PC-3 (cell line): ENCODE results near the gene PSEN2. TPM values are rescaled to one million over a fixed set of nuclear protein-coding genes. Genes with fewer than 3 reads are reported as not detected.

ENCODE experiments used
- ATAC-seq: fragments of 200-7000 bp; cut with Tn5 transposase; 2 replicates; pipeline ENCODE4 v1.9.1; 2020; ENCODE audit warnings: mild to moderate bottlenecking, moderate library complexity
- BruUV-seq: library from RNA; stranded (reverse); fragments of 400-500 nt; replicated peaks from 2 replicates; lab custom pipeline; 2021; lab: Mats Ljungman, UMichigan
- CTCF ChIA-PET: fragments of 300-600 bp; sonication (Branson Sonifier 250); formaldehyde crosslinking; loops from one replicate; lab custom pipeline; 2022; ENCODE audit warnings: antibody characterized with exemption; lab: Charles Lee
- POLR2A ChIA-PET: fragments of 300-600 bp; sonication (Branson Sonifier 250); formaldehyde crosslinking; loops from one replicate; lab custom pipeline; 2022; ENCODE audit warnings: antibody characterized with exemption; ENCODE audit not compliant: unreplicated experiment; lab: Charles Lee
- DNase-seq: peaks from one replicate; pipeline ENCODE4 v3.0.0-alpha.2; 2015
- H2AFZ ChIP-seq: fragments of 300-600 bp; sonication (generic); 2 replicates; pipeline ENCODE4 v1.6.0; 2016; ENCODE audit warnings: antibody characterized with exemption, low read length
- H3F3A ChIP-seq: fragments of 300-600 bp; sonication (generic); one replicate; pipeline ENCODE4 v1.6.0; 2017; ENCODE audit warnings: antibody characterized with exemption, low read length, control low read depth, mild to moderate bottlenecking; ENCODE audit not compliant: unreplicated experiment
- H3K27ac ChIP-seq: fragments of 300-600 bp; sonication (generic); 2 replicates; pipeline ENCODE4 v1.5.1; 2016; ENCODE audit warnings: mild to moderate bottlenecking, low read length
- H3K27me3 ChIP-seq: fragments of 300-600 bp; sonication (generic); 2 replicates; pipeline ENCODE4 v1.6.1; 2016; ENCODE audit warnings: low read length, mixed read lengths
- H3K36me3 ChIP-seq: fragments of 300-600 bp; sonication (generic); 2 replicates; pipeline ENCODE4 v1.6.1; 2016; ENCODE audit warnings: low read depth, mixed run types, low read length, mixed read lengths
- H3K4me1 ChIP-seq: fragments of 300-600 bp; sonication (generic); 2 replicates; pipeline ENCODE4 v1.5.1; 2016; ENCODE audit warnings: low read length; ENCODE audit not compliant: insufficient read depth
- H3K4me2 ChIP-seq: fragments of 300-600 bp; sonication (generic); 2 replicates; pipeline ENCODE4 v1.6.0; 2016; ENCODE audit warnings: low read length
- H3K4me3 ChIP-seq: fragments of 300-600 bp; sonication (generic); 2 replicates; pipeline ENCODE4 v1.5.1; 2016; ENCODE audit warnings: mild to moderate bottlenecking, low read length, mixed read lengths
- H3K79me2 ChIP-seq: fragments of 300-600 bp; sonication (generic); 2 replicates; pipeline ENCODE4 v1.6.1; 2017; ENCODE audit warnings: low read length, mixed read lengths
- H3K9ac ChIP-seq: fragments of 300-600 bp; sonication (generic); 2 replicates; pipeline ENCODE4 v1.6.0; 2016; ENCODE audit warnings: mild to moderate bottlenecking, low read length
- H3K9me2 ChIP-seq: fragments of 300-600 bp; sonication (generic); replicated peaks from 2 replicates; pipeline ENCODE4 v1.6.1; 2016; ENCODE audit warnings: mixed run types, low read length, mixed read lengths
- H3K9me3 ChIP-seq: fragments of 300-600 bp; sonication (generic); 2 replicates; pipeline ENCODE4 v1.6.1; 2016; ENCODE audit warnings: low read length, mixed read lengths
- H4K20me1 ChIP-seq: fragments of 300-600 bp; sonication (generic); 2 replicates; pipeline ENCODE4 v1.6.1; 2016; ENCODE audit warnings: low read length, mixed read lengths
- CTCF ChIP-seq: fragments of 300-600 bp; sonication (generic); conservative IDR thresholded peaks from 2 replicates; pipeline ENCODE4 v1.5.1; 2017; ENCODE audit warnings: antibody characterized with exemption, low read depth, mild to moderate bottlenecking, low read length
- EZH2 ChIP-seq: fragments of 300-600 bp; sonication (generic); IDR thresholded peaks from one replicate; pipeline ENCODE4 v1.6.1; 2017; ENCODE audit warnings: antibody characterized with exemption, mild to moderate bottlenecking, low read length; ENCODE audit not compliant: unreplicated experiment
- EZH2phosphoT487 ChIP-seq: fragments of 300-600 bp; sonication (generic); IDR thresholded peaks from 2 replicates; pipeline ENCODE4 v1.6.1; 2018; ENCODE audit warnings: mild to moderate bottlenecking, antibody characterized with exemption, low read length, borderline replicate concordance
- intact Hi-C: fragments of 100-400 bp; cut with micrococcal nuclease; formaldehyde crosslinking; loops from 2 replicates; pipeline ENCODE4 v1.9.0; 2023
- total RNA-seq: library from RNA; depleted of rRNA; stranded (reverse); fragments of >200 nt; gene quantifications from 2 replicates; pipeline ENCODE4 v1.2.3, GENCODE V29; 2014

Gene PSEN2
- total RNA-seq, 1 experiment from 2014 or later: 85.3 TPM

- CTCF ChIA-PET: no interaction called here
- Histone ChIP-seq H4K20me1 (no peaks in the 10 kb centered on the region), H3K36me3 (peaks cover 33% of the 10 kb centered on the region; the same call in 1 of the 2 replicates), H3F3A (no peaks in the 10 kb centered on the region), H3K9ac (no peak overlapping the region), H3K4me1 (no peaks in the 10 kb centered on the region), H3K4me3 (no peak overlapping the region), H3K9me3 (no peaks in the 10 kb centered on the region), H3K9me2 (no peaks in the 10 kb centered on the region), H3K27ac (no peak overlapping the region), H2AFZ (no peak overlapping the region), H3K27me3 (no peaks in the 10 kb centered on the region), H3K4me2 (no peak overlapping the region), H3K79me2 (no peaks in the 10 kb centered on the region)
- DNase-seq: no peak
- intact Hi-C loops: no loop called here
- BruUV-seq: no TSS peak
- POLR2A ChIA-PET: no interaction called here
- TF ChIP-seq CTCF (no peak), EZH2phosphoT487 (no peak), EZH2 (no peak)
- ATAC-seq: no peak
Observed at GRCh38 chr1:226898246-226898645, 27.8 kb downstream of the PSEN2 start.

- CTCF ChIA-PET: no interaction called here
- no TSS peak for BruUV-seq
Observed at GRCh38 chr1:226901421-226901820, 31.0 kb downstream of the PSEN2 start.

More at GRCh38 chr1:226901421-226901820, 31.0 kb downstream of the PSEN2 start:
- DNase-seq (no peak), ATAC-seq (no peak)
- peaks cover 14% of the 10 kb centered on the region; the same call in 1 of the 2 replicates for H3K36me3 ChIP-seq
- H4K20me1 ChIP-seq: no peaks in the 10 kb centered on the region
- H3K4me2 ChIP-seq: no peak overlapping the region
- H3K9me2 ChIP-seq: no peaks in the 10 kb centered on the region
- TF ChIP-seq EZH2phosphoT487 (no peak), EZH2 (no peak), CTCF (no peak)
- H3K79me2 ChIP-seq: no peaks in the 10 kb centered on the region
- H3K9me3 ChIP-seq: no peaks in the 10 kb centered on the region
- H3F3A ChIP-seq: no peaks in the 10 kb centered on the region
- intact Hi-C loops: no loop called here
- POLR2A ChIA-PET: no interaction called here
- no peaks in the 10 kb centered on the region for H3K4me1 ChIP-seq
- no peak overlapping the region for H2AFZ ChIP-seq
- no peak overlapping the region for H3K27ac ChIP-seq
- H3K9ac ChIP-seq: no peak overlapping the region
- no peaks in the 10 kb centered on the region for H3K27me3 ChIP-seq
- no peak overlapping the region for H3K4me3 ChIP-seq
